DOHH2 (cell line): ENCODE results near the gene GOLGA6L26.
"Not testable (repeated sequence)": the region's sequence is repeated elsewhere in the genome, so short reads cannot be mapped to it uniquely, and the experiment has no call there.

Source experiments
- H3F3A ChIP-seq: fragments of 200-600 bp; sonication (generic), shearing (Covaris generic); 2 replicates; pipeline ENCODE4 v1.6.0; 2016; ENCODE audit warnings: antibody characterized with exemption, mild to moderate bottlenecking; ENCODE audit not compliant: control insufficient read depth, insufficient read depth
- H3K27ac ChIP-seq: fragments of 200-600 bp; sonication (generic); 2 replicates; pipeline ENCODE4 v1.5.1; 2014; ENCODE audit warnings: low read depth, mild to moderate bottlenecking, low read length, moderate library complexity
- H3K27me3 ChIP-seq: fragments of 200-600 bp; sonication (generic); 2 replicates; pipeline ENCODE4 v1.6.1; 2014; ENCODE audit warnings: mild to moderate bottlenecking, low read length, mixed read lengths; ENCODE audit not compliant: control insufficient read depth
- H3K36me3 ChIP-seq: fragments of 200-600 bp; sonication (generic); 2 replicates; pipeline ENCODE4 v1.6.1; 2014; ENCODE audit warnings: mild to moderate bottlenecking, low read length, moderate library complexity, mixed read lengths; ENCODE audit not compliant: control insufficient read depth
- H3K4me1 ChIP-seq: fragments of 200-600 bp; sonication (generic); 2 replicates; pipeline ENCODE4 v1.6.1; 2014; ENCODE audit warnings: mild to moderate bottlenecking, low read length, mixed read lengths; ENCODE audit not compliant: control insufficient read depth
- H3K4me2 ChIP-seq: fragments of 200-600 bp; sonication (generic); 2 replicates; pipeline ENCODE4 v1.6.0; 2014; ENCODE audit warnings: mild to moderate bottlenecking, low read length, moderate library complexity
- H3K4me3 ChIP-seq: fragments of 200-600 bp; sonication (generic); 2 replicates; pipeline ENCODE4 v1.5.1; 2014; ENCODE audit warnings: mild to moderate bottlenecking, low read length, mixed read lengths
- H3K79me2 ChIP-seq: fragments of 200-600 bp; sonication (generic); 2 replicates; pipeline ENCODE4 v1.6.1; 2014; ENCODE audit warnings: mild to moderate bottlenecking, low read length, mixed read lengths; ENCODE audit not compliant: control insufficient read depth
- H3K9me2 ChIP-seq: fragments of 200-600 bp; sonication (generic); replicated peaks from 2 replicates; pipeline ENCODE4 v1.6.1; 2014; ENCODE audit warnings: mild to moderate bottlenecking, low read length, mixed read lengths; ENCODE audit not compliant: control insufficient read depth
- H3K9me3 ChIP-seq: fragments of 200-600 bp; sonication (generic); 2 replicates; pipeline ENCODE4 v1.6.1; 2014; ENCODE audit warnings: antibody characterized with exemption, low read length, mixed read lengths; ENCODE audit not compliant: control insufficient read depth, insufficient read depth
- H4K20me1 ChIP-seq: fragments of 200-600 bp; sonication (generic); 2 replicates; pipeline ENCODE4 v1.6.0; 2014; ENCODE audit warnings: low read depth, mild to moderate bottlenecking, antibody characterized with exemption, low read length, moderate library complexity; ENCODE audit not compliant: control insufficient read depth, insufficient read depth
- CTCF ChIP-seq: fragments of 200-600 bp; sonication (generic); IDR thresholded peaks from one replicate; pipeline ENCODE4 v1.5.1; 2014; ENCODE audit warnings: antibody characterized with exemption, mild to moderate bottlenecking, low read depth, low read length; ENCODE audit not compliant: poor library complexity, severe bottlenecking
- EZH2phosphoT487 ChIP-seq: fragments of 200-600 bp; sonication (generic); IDR thresholded peaks from 2 replicates; pipeline ENCODE4 v1.6.1; 2017; ENCODE audit warnings: borderline replicate concordance, mild to moderate bottlenecking, antibody characterized with exemption, low read length, moderate library complexity, mixed read lengths

GOLGA6L26 gene

GRCh38 chr15:23372284-23372683, 38.3 kb upstream of the GOLGA6L26 start:
- H3K27me3 ChIP-seq = no peaks in the 10 kb centered on the region; the same call in 1 of the 2 replicates
- H3K27ac ChIP-seq = no peak overlapping the region
- no peak overlapping the region for H3K4me3 ChIP-seq
- no peaks in the 10 kb centered on the region for H4K20me1 ChIP-seq
- TF ChIP-seq CTCF (no peak), EZH2phosphoT487 (no peak)
- H3K4me1 ChIP-seq = no peaks in the 10 kb centered on the region
- H3K9me2 ChIP-seq = no peaks in the 10 kb centered on the region
- H3F3A ChIP-seq = no peaks in the 10 kb centered on the region
- H3K4me2 ChIP-seq = no peak overlapping the region
- H3K79me2 ChIP-seq = no peaks in the 10 kb centered on the region
- no peaks in the 10 kb centered on the region for H3K36me3 ChIP-seq
- H3K9me3 ChIP-seq = no peaks in the 10 kb centered on the region

GRCh38 chr15:23371868-23372267, 37.9 kb upstream of the GOLGA6L26 start:
- H3F3A ChIP-seq, H3K4me1 ChIP-seq, H3K27me3 ChIP-seq, H3K4me3 ChIP-seq, H3K79me2 ChIP-seq, H3K36me3 ChIP-seq, H3K9me3 ChIP-seq, H3K4me2 ChIP-seq, H3K9me2 ChIP-seq, H4K20me1 ChIP-seq, H3K27ac ChIP-seq: not testable (repeated sequence)

GRCh38 chr15:23371134-23371533, 37.1 kb upstream of the GOLGA6L26 start:
- H3K79me2 ChIP-seq, H4K20me1 ChIP-seq, H3K4me1 ChIP-seq, H3K36me3 ChIP-seq, H3K4me2 ChIP-seq, H3K9me3 ChIP-seq, H3F3A ChIP-seq, H3K4me3 ChIP-seq, H3K27ac ChIP-seq, H3K27me3 ChIP-seq, H3K9me2 ChIP-seq: not testable (repeated sequence)

GRCh38 chr15:23370578-23370977, 36.6 kb upstream of the GOLGA6L26 start:
- Histone ChIP-seq H3K27ac (no peak overlapping the region), H3F3A (no peaks in the 10 kb centered on the region), H3K79me2 (no peaks in the 10 kb centered on the region), H3K4me3 (no peak overlapping the region), H3K9me2 (no peaks in the 10 kb centered on the region), H3K36me3 (no peaks in the 10 kb centered on the region), H3K9me3 (no peaks in the 10 kb centered on the region), H3K4me1 (no peaks in the 10 kb centered on the region), H3K27me3 (no peaks in the 10 kb centered on the region), H3K4me2 (no peak overlapping the region), H4K20me1 (no peaks in the 10 kb centered on the region)
- TF ChIP-seq EZH2phosphoT487 = no peak
- no peak for TF ChIP-seq CTCF

GRCh38 chr15:23364261-23364660, 30.3 kb upstream of the GOLGA6L26 start:
- H3K4me3 ChIP-seq, H3K9me3 ChIP-seq, H3K4me2 ChIP-seq, H3K36me3 ChIP-seq, H3K9me2 ChIP-seq, H3K27me3 ChIP-seq, H3K79me2 ChIP-seq, H3F3A ChIP-seq, H3K27ac ChIP-seq, H3K4me1 ChIP-seq, H4K20me1 ChIP-seq: not testable (repeated sequence)

- H3K9me2 ChIP-seq, H3K4me1 ChIP-seq, H3K4me3 ChIP-seq, H3K27ac ChIP-seq, H4K20me1 ChIP-seq, H3K36me3 ChIP-seq, H3F3A ChIP-seq, H3K9me3 ChIP-seq, H3K4me2 ChIP-seq, H3K27me3 ChIP-seq, H3K79me2 ChIP-seq: not testable (repeated sequence)
These were observed 28.6 kb upstream of the GOLGA6L26 start for GRCh38 chr15:23362622-23363021.

- H3K36me3 ChIP-seq, H3K9me2 ChIP-seq, H3K4me2 ChIP-seq, H4K20me1 ChIP-seq, H3K27me3 ChIP-seq, H3K27ac ChIP-seq, H3K4me1 ChIP-seq, H3K79me2 ChIP-seq, H3F3A ChIP-seq, H3K4me3 ChIP-seq, H3K9me3 ChIP-seq: not testable (repeated sequence)
These were observed 20.5 kb upstream of the GOLGA6L26 start, which contains the start of gene GOLGA8S for GRCh38 chr15:23354448-23354847. Gene GOLGA8S (plus strand): TSS chr15:23354748. CDS start chr15:23354810, 62 bp downstream.
